NCI-H524 treated with DMSO at 0.1 percent for 48 hours (cell line): ENCODE data around the gene SMCR8.
"Not testable (repeated sequence)": the region's sequence is repeated elsewhere in the genome, so short reads cannot be mapped to it uniquely, and the experiment has no call there.

Experiments
- DNase-seq: peaks from one replicate; lab custom pipeline; 2025; lab: John Stamatoyannopoulos, UW

SMCR8 gene

GRCh38 chr17:18361837-18362697 is 47.0 kb downstream of the SMCR8 start:
- DNase-seq: no peak

GRCh38 chr17:18362698-18363100 is 47.6 kb downstream of the SMCR8 start:
- DNase-seq: no peak

GRCh38 chr17:18363101-18364049 is 48.3 kb downstream of the SMCR8 start, which contains the start of gene SHMT1:
Gene SHMT1, minus strand, starts transcription at chr17:18363550. Its CDS starts 7,569 bp downstream, at chr17:18355981.
- peak; percentile 68 for DNase-seq

- no peak for DNase-seq
These were observed 49.1 kb downstream of the SMCR8 start for GRCh38 chr17:18364166-18364565.

GRCh38 chr17:18368946-18369345 is 53.9 kb downstream of the SMCR8 start:
- DNase-seq: no peak

GRCh38 chr17:18370761-18371160 is 55.7 kb downstream of the SMCR8 start:
- DNase-seq: no peak

- no peak for DNase-seq
These were observed 56.4 kb downstream of the SMCR8 start for GRCh38 chr17:18371455-18371854.

- DNase-seq: not testable (repeated sequence)
These were observed 58.1 kb downstream of the SMCR8 start for GRCh38 chr17:18373181-18373580.

GRCh38 chr17:18374216-18374615 is 59.1 kb downstream of the SMCR8 start:
- no peak for DNase-seq
